AML-193 (cell line): ENCODE results near the gene SUFU.
"Not testable (repeated sequence)": the region's sequence is repeated elsewhere in the genome, so short reads cannot be mapped to it uniquely, and the experiment has no call there.

ENCODE experiments used
- DNase-seq, 2 experiments: peaks; one replicate each; lab custom pipeline; 2025; lab: John Stamatoyannopoulos, UW

SUFU gene

GRCh38 chr10:102650655-102651454, 147.1 kb downstream of the SUFU start:
- DNase-seq: no peak

- DNase-seq: no peak
These were observed 147.8 kb downstream of the SUFU start for GRCh38 chr10:102651455-102652169.

GRCh38 chr10:102652170-102652916, 148.6 kb downstream of the SUFU start:
- no peak for DNase-seq

GRCh38 chr10:102653060-102653459, 149.3 kb downstream of the SUFU start:
- DNase-seq: no peak

- DNase-seq: no peak
These were observed 150.8 kb downstream of the SUFU start for GRCh38 chr10:102654566-102654965.

GRCh38 chr10:102654969-102655368, 151.2 kb downstream of the SUFU start:
- no peak for DNase-seq

GRCh38 chr10:102656026-102656425, 152.3 kb downstream of the SUFU start:
- DNase-seq: no peak

- no peak for DNase-seq
These were observed 153.1 kb downstream of the SUFU start for GRCh38 chr10:102656791-102657371.

- DNase-seq: no peak
These were observed 153.7 kb downstream of the SUFU start for GRCh38 chr10:102657451-102657850.

GRCh38 chr10:102657984-102658724, 154.4 kb downstream of the SUFU start:
- no peak for DNase-seq

- no peak for DNase-seq
These were observed 155.0 kb downstream of the SUFU start for GRCh38 chr10:102658802-102659201.

GRCh38 chr10:102660888-102661657, 157.3 kb downstream of the SUFU start:
- DNase-seq: no peak

- no peak for DNase-seq
These were observed 157.9 kb downstream of the SUFU start for GRCh38 chr10:102661658-102662028.

- no peak for DNase-seq
These were observed 162.2 kb downstream of the SUFU start for GRCh38 chr10:102665904-102666509.

GRCh38 chr10:102667411-102667810, 163.6 kb downstream of the SUFU start:
- DNase-seq: not testable (repeated sequence)

GRCh38 chr10:102668326-102669107, 164.7 kb downstream of the SUFU start:
- no peak for DNase-seq

GRCh38 chr10:102669206-102670064, 165.7 kb downstream of the SUFU start:
- DNase-seq: peak in 1 of 2 experiments; percentile 2

- no peak for DNase-seq
These were observed 166.4 kb downstream of the SUFU start for GRCh38 chr10:102670065-102670670.
